CD4-positive, alpha-beta T cell (primary cell): ENCODE results near the gene DTD1. TPM values are rescaled to one million over a fixed set of nuclear protein-coding genes. Genes with fewer than 3 reads are reported as not detected.

Experiments
- ATAC-seq: fragments of 200-7000 bp; cut with Tn5 transposase; one replicate; pipeline ENCODE4 v1.10.0; 2022; ENCODE audit warnings: mild to moderate bottlenecking; ENCODE audit not compliant: poor library complexity
- CTCF ChIA-PET: fragments of 350-600 bp; sonication (Branson Sonifier 250); formaldehyde crosslinking; loops from one replicate; lab custom pipeline; 2021; ENCODE audit warnings: antibody characterized with exemption, inconsistent platforms; lab: Charles Lee
- POLR2A ChIA-PET: fragments of 350-600 bp; sonication (Branson Sonifier 250); formaldehyde crosslinking; loops from one replicate; lab custom pipeline; 2021; ENCODE audit warnings: antibody characterized with exemption, inconsistent platforms; lab: Charles Lee
- DNase-seq, 14 experiments: peaks; one replicate each; pipeline ENCODE4 v3.0.0-alpha.2; 2013 to 2020; ENCODE audit warnings: mixed read lengths in 2 of 14
- H3K27ac ChIP-seq, 2 donors: one replicate each; pipeline versions ENCODE4 v1.5.1 to v1.7.0; 2013; ENCODE audit warnings: low read length in 2 of 2, low read depth in 1 of 2, mild to moderate bottlenecking in 1 of 2
- H3K27me3 ChIP-seq, 2 experiments: 1 replicate in 1 of 2; 2 replicates in 1 of 2; pipeline versions ENCODE4 v1.6.1 to v1.7.0; 2013; ENCODE audit warnings: low read length in 2 of 2, control low read depth in 1 of 2, mild to moderate bottlenecking in 1 of 2, moderate library complexity in 1 of 2; ENCODE audit not compliant: insufficient read depth in 2 of 2, control insufficient read depth in 1 of 2
- H3K36me3 ChIP-seq: one replicate; pipeline ENCODE4 v1.6.1; 2013; ENCODE audit warnings: low read length, control low read depth; ENCODE audit not compliant: insufficient read depth
- H3K4me1 ChIP-seq: one replicate; pipeline ENCODE4 v1.6.1; 2013; ENCODE audit warnings: low read length, control low read depth; ENCODE audit not compliant: insufficient read depth
- H3K4me3 ChIP-seq: one replicate; pipeline ENCODE4 v1.5.1; 2013; ENCODE audit warnings: mild to moderate bottlenecking, low read length, moderate library complexity
- H3K9me3 ChIP-seq, 2 experiments: 1 replicate in 1 of 2; 2 replicates in 1 of 2; pipeline versions ENCODE4 v1.6.1 to v1.7.0; 2013; ENCODE audit warnings: low read length in 2 of 2, mild to moderate bottlenecking in 2 of 2, control low read depth in 1 of 2, moderate library complexity in 1 of 2; ENCODE audit not compliant: control insufficient read depth in 1 of 2, insufficient read depth in 1 of 2
- H3K27ac Mint-ChIP-seq: one replicate; pipeline ENCODE4 v1.8.0; 2020; ENCODE audit warnings: mixed read lengths
- H3K27me3 Mint-ChIP-seq: one replicate; pipeline ENCODE4 v1.8.0; 2021; ENCODE audit warnings: mixed read lengths
- H3K36me3 Mint-ChIP-seq: one replicate; pipeline ENCODE4 v1.8.0; 2021; ENCODE audit warnings: low read depth, mixed read lengths
- H3K4me1 Mint-ChIP-seq: one replicate; pipeline ENCODE4 v1.8.0; 2021; ENCODE audit warnings: low read depth, mixed read lengths
- H3K4me3 Mint-ChIP-seq: one replicate; pipeline ENCODE4 v1.8.0; 2020; ENCODE audit warnings: mild to moderate bottlenecking, mixed read lengths
- H3K9me3 Mint-ChIP-seq: one replicate; pipeline ENCODE4 v1.8.0; 2020; ENCODE audit warnings: mixed read lengths
- intact Hi-C, 2 experiments: fragments of 100-400 bp; cut with DNase I in 1 of 2; cut with micrococcal nuclease in 1 of 2; formaldehyde crosslinking; loops; one replicate each; pipeline versions ENCODE4 v1.15.1 to v1.9.0; 2023 to 2025; cut with DNase I, micrococcal nuclease
- total RNA-seq, 174 experiments: library from RNA in 2 of 174; stranded (reverse) in 2 of 174; gene quantifications; one replicate each; pipeline ENCODE4 v1.2.3 and lab custom pipeline; 2021 to 2026
- TF ChIP-seq, protein P1 (sequence below): fragments of 200-600 bp; IDR thresholded peaks from one replicate; pipeline ENCODE4 v1.8.0; 2022; ENCODE audit warnings: antibody characterized with exemption, mild to moderate bottlenecking

DTD1 gene
- total RNA-seq, 2 experiments from 2014 or later, result 15.4 to 16.1 TPM

DNA sequence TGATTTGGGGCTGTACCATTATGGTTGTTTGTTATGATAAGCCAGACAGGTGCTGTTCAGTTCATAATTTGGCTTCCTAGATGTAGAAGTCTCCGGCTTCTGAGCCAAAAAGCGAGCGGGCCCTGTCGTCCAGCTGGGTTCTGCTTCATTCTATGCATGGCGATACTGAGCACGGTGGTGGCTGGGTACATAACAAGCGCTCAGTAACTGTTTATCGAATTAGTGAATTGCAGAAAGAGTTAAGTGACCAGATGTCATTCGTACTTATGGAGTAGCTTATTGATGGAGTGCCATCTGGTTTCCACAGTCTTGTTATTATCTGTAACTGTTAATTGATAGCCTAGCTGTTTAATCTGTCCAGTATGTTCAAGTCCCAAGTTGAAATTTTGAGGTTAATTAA lies 85.0 kb downstream of the DTD1 start:
- Mint-ChIP-seq H3K27me3 (no peaks in the 10 kb centered on the region), H3K4me3 (no peak overlapping the region), H3K4me1 (peaks cover 5% of the 10 kb centered on the region), H3K9me3 (no peaks in the 10 kb centered on the region), H3K27ac (no peak overlapping the region), H3K36me3 (peaks cover 11% of the 10 kb centered on the region)
- TF ChIP-seq, protein P1, sequence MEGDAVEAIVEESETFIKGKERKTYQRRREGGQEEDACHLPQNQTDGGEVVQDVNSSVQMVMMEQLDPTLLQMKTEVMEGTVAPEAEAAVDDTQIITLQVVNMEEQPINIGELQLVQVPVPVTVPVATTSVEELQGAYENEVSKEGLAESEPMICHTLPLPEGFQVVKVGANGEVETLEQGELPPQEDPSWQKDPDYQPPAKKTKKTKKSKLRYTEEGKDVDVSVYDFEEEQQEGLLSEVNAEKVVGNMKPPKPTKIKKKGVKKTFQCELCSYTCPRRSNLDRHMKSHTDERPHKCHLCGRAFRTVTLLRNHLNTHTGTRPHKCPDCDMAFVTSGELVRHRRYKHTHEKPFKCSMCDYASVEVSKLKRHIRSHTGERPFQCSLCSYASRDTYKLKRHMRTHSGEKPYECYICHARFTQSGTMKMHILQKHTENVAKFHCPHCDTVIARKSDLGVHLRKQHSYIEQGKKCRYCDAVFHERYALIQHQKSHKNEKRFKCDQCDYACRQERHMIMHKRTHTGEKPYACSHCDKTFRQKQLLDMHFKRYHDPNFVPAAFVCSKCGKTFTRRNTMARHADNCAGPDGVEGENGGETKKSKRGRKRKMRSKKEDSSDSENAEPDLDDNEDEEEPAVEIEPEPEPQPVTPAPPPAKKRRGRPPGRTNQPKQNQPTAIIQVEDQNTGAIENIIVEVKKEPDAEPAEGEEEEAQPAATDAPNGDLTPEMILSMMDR, result no peak
- no peak for DNase-seq
- CTCF ChIA-PET, result no interaction called here
- no peak for ATAC-seq
- Histone ChIP-seq H3K27ac (no peak overlapping the region), H3K9me3 (no peaks in the 10 kb centered on the region), H3K4me3 (no peak overlapping the region), H3K27me3 (no peaks in the 10 kb centered on the region), H3K4me1 (no peaks in the 10 kb centered on the region), H3K36me3 (no peaks in the 10 kb centered on the region)
- POLR2A ChIA-PET, result no interaction called here
- intact Hi-C loops, result no loop called here

DNA sequence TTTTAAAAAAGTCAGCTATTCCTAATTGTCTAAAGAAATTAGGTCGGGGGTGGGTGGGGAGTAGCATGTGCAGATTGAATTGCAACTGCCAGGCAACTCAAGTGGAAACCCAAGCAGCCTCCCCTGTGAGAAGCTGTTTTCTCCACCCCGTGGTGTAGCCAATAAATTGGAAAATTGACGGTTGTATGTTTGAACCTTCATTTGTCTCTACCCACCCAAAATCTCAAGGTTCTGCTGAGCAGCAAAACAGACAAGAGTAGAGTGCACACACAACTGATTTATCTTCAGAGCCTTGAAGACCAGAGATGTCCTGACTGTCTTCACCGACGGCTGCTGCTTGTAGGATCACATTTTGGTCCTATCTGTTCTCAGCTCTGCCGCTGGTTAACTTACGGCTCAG lies 88.5 kb downstream of the DTD1 start:
- Histone ChIP-seq H3K4me3 (no peak overlapping the region), H3K9me3 (no peaks in the 10 kb centered on the region), H3K27me3 (no peaks in the 10 kb centered on the region), H3K36me3 (no peaks in the 10 kb centered on the region), H3K4me1 (no peaks in the 10 kb centered on the region), H3K27ac (no peak overlapping the region)
- CTCF ChIA-PET, result interaction anchor here (0.9 kb wide), 1 partner anchor 10 kb away, joined by 3 read pairs; no protein-coding TSS in a partner anchor
- H3K9me3 Mint-ChIP-seq, result no peaks in the 10 kb centered on the region
- H3K36me3 Mint-ChIP-seq, result no peaks in the 10 kb centered on the region
- no peaks in the 10 kb centered on the region for H3K27me3 Mint-ChIP-seq
- ATAC-seq (no peak), DNase-seq (no peak)
- peaks cover 15% of the 10 kb centered on the region for H3K4me1 Mint-ChIP-seq
- intact Hi-C loops, result no loop called here
- H3K4me3 Mint-ChIP-seq, result no peak overlapping the region
- POLR2A ChIA-PET, result interaction anchor here (0.7 kb wide), 1 partner anchor 221 kb away, joined by 4 read pairs; no protein-coding TSS in a partner anchor
- no peak overlapping the region for H3K27ac Mint-ChIP-seq
- TF ChIP-seq, protein P1, result no peak

DNA sequence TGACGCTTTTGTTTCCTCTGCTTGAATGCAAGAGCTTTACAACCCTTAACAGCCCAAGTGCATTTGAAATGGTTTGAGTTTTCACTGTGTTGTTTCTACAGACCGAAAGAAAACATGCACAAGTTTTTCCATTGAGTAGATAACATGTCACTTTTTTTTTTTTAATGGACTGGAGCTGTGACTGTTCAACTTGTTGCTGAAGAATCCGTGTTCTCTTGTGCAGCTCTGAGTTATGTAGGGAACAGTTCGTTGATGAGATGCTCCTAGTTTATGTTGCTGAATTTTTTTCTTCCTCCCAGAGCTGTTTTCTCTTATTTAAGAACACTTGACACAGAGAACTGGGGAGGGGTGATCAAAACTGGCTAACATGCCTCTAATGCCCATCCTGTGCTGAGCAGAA lies 89.3 kb downstream of the DTD1 start:
- POLR2A ChIA-PET, result interaction anchor here (0.7 kb wide), 1 partner anchor 220 kb away, joined by 4 read pairs; no protein-coding TSS in a partner anchor
- H3K36me3 Mint-ChIP-seq, result peaks cover 4% of the 10 kb centered on the region

More for the DNA sequence above, 89.3 kb downstream of the DTD1 start:
- no peaks in the 10 kb centered on the region for H3K4me1 ChIP-seq
- no peak for ATAC-seq
- no peaks in the 10 kb centered on the region for H3K36me3 ChIP-seq
- no peak overlapping the region for H3K4me3 Mint-ChIP-seq
- CTCF ChIA-PET, result interaction anchor here (0.9 kb wide), 1 partner anchor 9 kb away, joined by 3 read pairs; no protein-coding TSS in a partner anchor
- no peak overlapping the region for H3K27ac ChIP-seq
- no peaks in the 10 kb centered on the region for H3K27me3 ChIP-seq
- DNase-seq, result no peak
- no peak overlapping the region for H3K4me3 ChIP-seq
- H3K9me3 ChIP-seq, result no peaks in the 10 kb centered on the region
- no peaks in the 10 kb centered on the region for H3K27me3 Mint-ChIP-seq
- intact Hi-C loops, result no loop called here
- TF ChIP-seq, protein P1, result no peak
- H3K27ac Mint-ChIP-seq, result no peak overlapping the region
- H3K4me1 Mint-ChIP-seq, result peaks cover 15% of the 10 kb centered on the region
- H3K9me3 Mint-ChIP-seq, result no peaks in the 10 kb centered on the region
